PFSK-1 (cell line): Measurements from ENCODE around the gene VIT.

Source experiments
- FOXP2 ChIP-seq: optimal IDR thresholded peaks from 2 replicates; pipeline ENCODE3; 2011; ENCODE audit warnings: borderline replicate concordance, control low read depth, inconsistent platforms; ENCODE audit not compliant: insufficient read depth; ENCODE audit errors: extremely low read length, extremely low read depth
- POLR2AphosphoS5 ChIP-seq: IDR thresholded peaks from 2 replicates; pipeline ENCODE4 v1.6.1; 2012; ENCODE audit warnings: low read depth, mild to moderate bottlenecking, control low read depth, low read length, moderate library complexity
- TAF1 ChIP-seq: IDR thresholded peaks from 2 replicates; pipeline ENCODE4 v1.6.1; 2012; ENCODE audit warnings: low read length, control low read depth, borderline replicate concordance; ENCODE audit not compliant: insufficient read depth
- TF ChIP-seq, protein P1 (sequence below), 2 experiments: IDR thresholded peaks; 2 replicates each; pipeline versions ENCODE4 v1.6.1 to v1.8.0; 2011 to 2012; ENCODE audit warnings: low read depth in 2 of 2, low read length in 2 of 2, control low read depth in 1 of 2, inconsistent platforms in 1 of 2, mild to moderate bottlenecking in 1 of 2, moderate library complexity in 1 of 2; ENCODE audit not compliant: insufficient read depth in 1 of 2

DNA sequence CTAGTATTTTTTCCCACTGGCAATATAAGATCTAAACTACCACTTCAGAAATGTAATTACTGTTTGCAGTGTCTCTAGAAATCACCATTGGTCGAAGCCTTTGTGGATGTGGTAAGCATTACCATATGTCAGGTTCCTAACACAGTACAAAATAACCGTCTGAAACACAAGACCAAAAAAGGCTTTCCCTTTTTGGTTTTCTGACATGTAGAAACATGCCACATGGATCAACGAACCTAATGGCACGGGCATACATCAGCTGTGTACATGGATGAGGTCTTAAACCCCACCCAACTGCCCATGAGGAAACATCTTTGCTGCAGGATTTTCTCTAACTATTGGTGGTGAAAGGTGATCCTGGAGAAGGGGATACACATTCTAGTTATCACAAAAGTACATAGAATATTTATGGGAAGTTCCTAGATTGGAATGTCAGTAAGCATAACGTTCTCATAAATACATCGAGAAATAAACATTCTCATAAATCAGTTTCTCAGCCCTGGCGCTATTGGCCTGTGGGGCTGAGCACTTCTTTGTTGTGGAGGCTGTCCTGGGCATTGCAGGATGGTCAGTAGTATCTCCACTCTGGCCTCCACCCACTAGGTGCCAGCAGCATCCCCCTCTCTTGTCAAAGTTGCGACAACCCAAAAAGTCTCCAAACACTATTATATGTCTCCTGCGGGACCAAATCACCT, 9.0 kb downstream of the VIT start:
- TF ChIP-seq, protein P1, sequence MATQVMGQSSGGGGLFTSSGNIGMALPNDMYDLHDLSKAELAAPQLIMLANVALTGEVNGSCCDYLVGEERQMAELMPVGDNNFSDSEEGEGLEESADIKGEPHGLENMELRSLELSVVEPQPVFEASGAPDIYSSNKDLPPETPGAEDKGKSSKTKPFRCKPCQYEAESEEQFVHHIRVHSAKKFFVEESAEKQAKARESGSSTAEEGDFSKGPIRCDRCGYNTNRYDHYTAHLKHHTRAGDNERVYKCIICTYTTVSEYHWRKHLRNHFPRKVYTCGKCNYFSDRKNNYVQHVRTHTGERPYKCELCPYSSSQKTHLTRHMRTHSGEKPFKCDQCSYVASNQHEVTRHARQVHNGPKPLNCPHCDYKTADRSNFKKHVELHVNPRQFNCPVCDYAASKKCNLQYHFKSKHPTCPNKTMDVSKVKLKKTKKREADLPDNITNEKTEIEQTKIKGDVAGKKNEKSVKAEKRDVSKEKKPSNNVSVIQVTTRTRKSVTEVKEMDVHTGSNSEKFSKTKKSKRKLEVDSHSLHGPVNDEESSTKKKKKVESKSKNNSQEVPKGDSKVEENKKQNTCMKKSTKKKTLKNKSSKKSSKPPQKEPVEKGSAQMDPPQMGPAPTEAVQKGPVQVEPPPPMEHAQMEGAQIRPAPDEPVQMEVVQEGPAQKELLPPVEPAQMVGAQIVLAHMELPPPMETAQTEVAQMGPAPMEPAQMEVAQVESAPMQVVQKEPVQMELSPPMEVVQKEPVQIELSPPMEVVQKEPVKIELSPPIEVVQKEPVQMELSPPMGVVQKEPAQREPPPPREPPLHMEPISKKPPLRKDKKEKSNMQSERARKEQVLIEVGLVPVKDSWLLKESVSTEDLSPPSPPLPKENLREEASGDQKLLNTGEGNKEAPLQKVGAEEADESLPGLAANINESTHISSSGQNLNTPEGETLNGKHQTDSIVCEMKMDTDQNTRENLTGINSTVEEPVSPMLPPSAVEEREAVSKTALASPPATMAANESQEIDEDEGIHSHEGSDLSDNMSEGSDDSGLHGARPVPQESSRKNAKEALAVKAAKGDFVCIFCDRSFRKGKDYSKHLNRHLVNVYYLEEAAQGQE (IDR thresholded peaks at IDR 0.05; ENCODE audit: insufficient read depth in 1 of 2, low read depth in 2 of 2, low read length in 2 of 2), result no peak
- no peak for TF ChIP-seq TAF1
- TF ChIP-seq POLR2AphosphoS5, result no peak
- TF ChIP-seq FOXP2, result no peak
